Right lobe of liver (tissue), 4 donors: ENCODE measurements around the gene MYOM3.

ENCODE experiments used
- POLR2A ChIP-seq: fragments of 450-650 bp; IDR thresholded peaks from one replicate; pipeline ENCODE4 v1.6.1; 2017; ENCODE audit warnings: antibody characterized with exemption, mild to moderate bottlenecking
- TF ChIP-seq, protein P1 (sequence below), 4 donors: fragments of 200-600 bp in 3 of 4; fragments of 450-650 bp in 1 of 4; IDR thresholded peaks; one replicate each; pipeline versions ENCODE4 v1.5.1 to v1.8.0; 2016 to 2022; ENCODE audit warnings: antibody characterized with exemption in 4 of 4, mild to moderate bottlenecking in 2 of 4
- donor health status: DM: no; HTN: no; CAD: no.
- donor health status: DM: no; HTN: no; CAD: no.
- donor health status: DM: no; HTN: yes; CAD: no.

DNA sequence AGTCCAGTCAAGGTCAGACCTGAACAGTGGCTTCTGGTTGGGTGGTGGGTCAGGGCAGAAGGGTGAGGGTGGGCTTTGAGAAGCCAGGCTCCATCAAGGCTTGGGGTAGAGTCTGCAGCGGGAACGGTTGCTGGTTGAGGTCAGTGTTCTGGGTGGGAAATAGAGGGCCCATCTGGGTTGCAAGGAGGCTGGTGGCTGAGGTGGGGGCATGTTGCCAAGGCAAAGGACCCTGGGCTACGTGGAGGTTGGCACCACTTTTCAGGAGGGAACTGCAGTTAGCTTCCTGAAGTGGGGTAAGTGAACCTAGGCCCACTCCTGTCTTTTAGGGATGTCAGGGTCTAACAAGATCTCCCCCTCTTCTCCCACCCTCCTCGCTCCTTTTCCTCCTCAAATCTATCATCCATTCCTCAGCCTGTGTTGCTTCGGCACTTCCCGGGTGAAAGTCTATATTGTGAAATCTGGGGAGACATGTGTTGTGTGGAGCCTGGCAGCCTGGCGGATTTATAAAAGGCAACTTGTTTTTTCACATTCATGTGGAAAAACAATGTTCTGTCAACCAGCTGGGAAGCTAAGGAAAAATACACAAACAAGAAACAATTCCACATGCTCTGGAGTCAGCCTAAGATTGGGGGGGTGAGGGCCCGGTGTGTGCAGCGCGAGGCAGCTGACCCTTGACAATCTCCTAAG lies 29.5 kb upstream of the MYOM3 start:
- TF ChIP-seq, protein P1, sequence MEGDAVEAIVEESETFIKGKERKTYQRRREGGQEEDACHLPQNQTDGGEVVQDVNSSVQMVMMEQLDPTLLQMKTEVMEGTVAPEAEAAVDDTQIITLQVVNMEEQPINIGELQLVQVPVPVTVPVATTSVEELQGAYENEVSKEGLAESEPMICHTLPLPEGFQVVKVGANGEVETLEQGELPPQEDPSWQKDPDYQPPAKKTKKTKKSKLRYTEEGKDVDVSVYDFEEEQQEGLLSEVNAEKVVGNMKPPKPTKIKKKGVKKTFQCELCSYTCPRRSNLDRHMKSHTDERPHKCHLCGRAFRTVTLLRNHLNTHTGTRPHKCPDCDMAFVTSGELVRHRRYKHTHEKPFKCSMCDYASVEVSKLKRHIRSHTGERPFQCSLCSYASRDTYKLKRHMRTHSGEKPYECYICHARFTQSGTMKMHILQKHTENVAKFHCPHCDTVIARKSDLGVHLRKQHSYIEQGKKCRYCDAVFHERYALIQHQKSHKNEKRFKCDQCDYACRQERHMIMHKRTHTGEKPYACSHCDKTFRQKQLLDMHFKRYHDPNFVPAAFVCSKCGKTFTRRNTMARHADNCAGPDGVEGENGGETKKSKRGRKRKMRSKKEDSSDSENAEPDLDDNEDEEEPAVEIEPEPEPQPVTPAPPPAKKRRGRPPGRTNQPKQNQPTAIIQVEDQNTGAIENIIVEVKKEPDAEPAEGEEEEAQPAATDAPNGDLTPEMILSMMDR (IDR thresholded peaks at IDR 0.05), result no peak
- TF ChIP-seq POLR2A, result no peak
